OCI-LY1 (cell line): Measurements from ENCODE around the gene TMEM201.

Experiments used
- CTCF ChIP-seq: fragments of 200-600 bp; sonication (generic), shearing (Covaris generic); IDR thresholded peaks from 2 replicates; pipeline ENCODE4 v1.5.1; 2017; ENCODE audit warnings: mild to moderate bottlenecking, antibody characterized with exemption, low read length, moderate library complexity, mixed read lengths
- EZH2 ChIP-seq: fragments of 200-600 bp; sonication (generic), shearing (Covaris generic); IDR thresholded peaks from 2 replicates; pipeline ENCODE4 v1.8.0; 2017; ENCODE audit warnings: borderline replicate concordance, mixed run types, mild to moderate bottlenecking, antibody characterized with exemption, low read length, moderate library complexity, mixed read lengths

GRCh38 chr1:9621032-9621431 lies 32.3 kb downstream of the TMEM201 start:
- no peak for TF ChIP-seq CTCF
- no peak for TF ChIP-seq EZH2
